ENCODE data around the gene PTGER2.

GRCh38 chr14:52318826-52319645, 4.9 kb downstream of the PTGER2 start:
- TF ChIP-seq CTCF (IDR thresholded peaks at IDR 0.05 in 4 of 5, conservative IDR thresholded peaks at IDR 0.05 in 1 of 5) (no peak), POLR2A (IDR thresholded peaks at IDR 0.05) (no peak)
